ENCODE measurements around the gene CCAR1.
"Not testable (repeated sequence)": the region's sequence is repeated elsewhere in the genome, so short reads cannot be mapped to it uniquely, and the experiment has no call there.

DNA sequence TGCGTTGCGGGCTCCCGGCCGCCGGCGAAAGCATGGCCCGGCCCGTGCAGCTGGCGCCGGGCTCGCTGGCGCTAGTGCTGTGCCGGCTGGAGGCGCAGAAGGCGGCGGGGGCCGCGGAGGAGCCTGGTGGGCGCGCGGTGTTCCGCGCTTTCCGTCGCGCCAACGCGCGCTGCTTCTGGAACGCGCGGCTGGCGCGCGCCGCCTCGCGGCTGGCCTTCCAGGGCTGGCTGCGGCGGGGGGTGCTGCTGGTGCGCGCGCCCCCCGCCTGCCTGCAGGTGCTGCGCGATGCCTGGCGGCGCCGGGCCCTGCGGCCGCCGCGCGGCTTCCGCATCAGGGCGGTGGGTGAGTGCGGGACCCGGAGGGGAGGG, 106.5 kb downstream of the CCAR1 start:
- TF ChIP-seq, protein P1, sequence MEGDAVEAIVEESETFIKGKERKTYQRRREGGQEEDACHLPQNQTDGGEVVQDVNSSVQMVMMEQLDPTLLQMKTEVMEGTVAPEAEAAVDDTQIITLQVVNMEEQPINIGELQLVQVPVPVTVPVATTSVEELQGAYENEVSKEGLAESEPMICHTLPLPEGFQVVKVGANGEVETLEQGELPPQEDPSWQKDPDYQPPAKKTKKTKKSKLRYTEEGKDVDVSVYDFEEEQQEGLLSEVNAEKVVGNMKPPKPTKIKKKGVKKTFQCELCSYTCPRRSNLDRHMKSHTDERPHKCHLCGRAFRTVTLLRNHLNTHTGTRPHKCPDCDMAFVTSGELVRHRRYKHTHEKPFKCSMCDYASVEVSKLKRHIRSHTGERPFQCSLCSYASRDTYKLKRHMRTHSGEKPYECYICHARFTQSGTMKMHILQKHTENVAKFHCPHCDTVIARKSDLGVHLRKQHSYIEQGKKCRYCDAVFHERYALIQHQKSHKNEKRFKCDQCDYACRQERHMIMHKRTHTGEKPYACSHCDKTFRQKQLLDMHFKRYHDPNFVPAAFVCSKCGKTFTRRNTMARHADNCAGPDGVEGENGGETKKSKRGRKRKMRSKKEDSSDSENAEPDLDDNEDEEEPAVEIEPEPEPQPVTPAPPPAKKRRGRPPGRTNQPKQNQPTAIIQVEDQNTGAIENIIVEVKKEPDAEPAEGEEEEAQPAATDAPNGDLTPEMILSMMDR (conservative IDR thresholded peaks at IDR 0.05): not testable (repeated sequence)
- TF ChIP-seq ZFX (IDR thresholded peaks at IDR 0.05): not testable (repeated sequence)
